Heart left ventricle (tissue), 13 donors: ENCODE data around the gene RITA1.

Experiments used
- CTCF ChIP-seq, 12 donors: fragments of 200-600 bp; sonication (generic) in 4 of 12; IDR thresholded peaks; one replicate each; pipeline versions ENCODE4 v1.5.0 to v1.8.0; 2018 to 2022; ENCODE audit warnings: antibody characterized with exemption in 12 of 12, mild to moderate bottlenecking in 5 of 12
- POLR2A ChIP-seq, 2 donors: fragments of 450-650 bp; IDR thresholded peaks; one replicate each; pipeline ENCODE4 v1.6.1; 2017; ENCODE audit warnings: antibody characterized with exemption in 2 of 2, mild to moderate bottlenecking in 2 of 2, moderate library complexity in 2 of 2
- donor health status: ischemic (EF 13 %, LVEDD 7.1; RV severe dilation, severe dysfunction).
- donor health status: DM: no; HTN: yes; CAD: no.
- donor health status: DM: no; HTN: no; CAD: no.
- donor health status: ischemic (EF 25% LVEDD 6.9; RV normal size, moderate dysfunction).
- donor health status: ischemic (EF 25% LVEDD 5.7; RV mildly dilated, moderate dysfunction).
- donor health status: ischemic (EF 35%, LVEDD 5.7; RV mildly dilated, moderate dysfunction).
- donor health status: nonischemic (EF 11% LVEDD 7.7; RV severe dilation, severe dysfunction).
- donor health status: DM: yes; HTN: yes; CAD: no.
- donor health status: PGD.
- donor health status: ischemic (EF 29% LVEDD 5.4; RV normal size, mild dysfunction).
- donor health status: nonischemic (EF 23%, LVEDD 6.1; RV moderate dilation, normal function).

DNA sequence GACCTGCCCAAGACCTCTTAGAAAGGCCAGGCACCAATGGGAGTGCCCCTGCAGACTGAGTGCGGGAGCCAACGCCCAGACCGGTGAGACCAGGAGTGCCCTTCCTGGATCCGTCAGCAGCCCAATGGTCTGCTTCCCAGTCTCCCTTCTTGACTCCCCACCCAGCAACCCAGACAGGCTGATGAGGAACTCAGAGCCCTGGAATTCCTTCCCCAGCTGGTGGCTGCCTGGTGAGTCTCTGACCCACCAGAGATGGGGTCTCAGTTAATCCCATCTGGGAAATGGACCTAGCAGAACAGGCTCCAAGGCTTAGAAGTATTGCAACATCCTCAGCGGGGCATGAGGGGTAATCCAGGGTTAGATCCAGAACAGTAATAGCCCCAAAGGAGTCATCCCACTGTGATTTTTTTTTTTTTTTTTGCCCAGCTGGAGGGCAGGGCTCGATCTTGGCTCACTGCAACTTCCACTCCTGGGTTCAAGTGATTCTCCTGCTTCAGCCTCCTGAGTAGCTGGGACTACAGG, 48.5 kb upstream of the RITA1 start:
- no peak for TF ChIP-seq POLR2A (IDR thresholded peaks at IDR 0.05)
- TF ChIP-seq CTCF (IDR thresholded peaks at IDR 0.05) = no peak
